ENCODE data around the gene FPR1. TPM values are rescaled to one million over a fixed set of nuclear protein-coding genes. Genes with fewer than 3 reads are reported as not detected.

FPR1 gene
- total RNA-seq, 6 experiments from 2014 or later, result 1.1 to 9.0 (median 5.2) TPM

- no peaks in the 10 kb centered on the region for H3K36me3 ChIP-seq
- TF ChIP-seq POLR2A (IDR thresholded peaks at IDR 0.05) (no peak), CTCF (IDR thresholded peaks at IDR 0.05) (no peak)
- H3K27ac ChIP-seq, result no peak overlapping the region
- intact Hi-C loops (cut with DNase I), result no loop called here
- H3K9me3 ChIP-seq, result no peaks in the 10 kb centered on the region
- no peaks in the 10 kb centered on the region for H3K4me1 ChIP-seq
- whole genome bisulfite sequencing (ENCODE audit: insufficient coverage, low coverage, low lambda C conversion rate, missing lambda C conversion rate), result no CpG with 5 or more reads among the region's 1 CpG
- DNase-seq (no peak), ATAC-seq (no peak)
- no peak overlapping the region for H3K4me3 ChIP-seq
- H3K27me3 ChIP-seq, result no peaks in the 10 kb centered on the region
These were observed 40.0 kb downstream of the FPR1 start for GRCh38 chr19:51711702-51712101.

- ATAC-seq (no peak), DNase-seq (no peak)
- intact Hi-C loops (cut with DNase I), result no loop called here
- H3K27me3 ChIP-seq, result no peaks in the 10 kb centered on the region
- TF ChIP-seq POLR2A (IDR thresholded peaks at IDR 0.05), result no peak
- TF ChIP-seq CTCF (IDR thresholded peaks at IDR 0.05), result no peak
- no peak overlapping the region for H3K4me3 ChIP-seq
- WGBS (ENCODE audit: insufficient coverage, low coverage, low lambda C conversion rate, missing lambda C conversion rate), result 56% methylated on average over 2 of the region's 2 CpGs
- no peaks in the 10 kb centered on the region for H3K4me1 ChIP-seq
- H3K9me3 ChIP-seq, result no peaks in the 10 kb centered on the region
- no peaks in the 10 kb centered on the region for H3K36me3 ChIP-seq
- H3K27ac ChIP-seq, result no peak overlapping the region
These were observed 41.5 kb downstream of the FPR1 start for GRCh38 chr19:51710163-51710562.

GRCh38 chr19:51709575-51709974 is 42.1 kb downstream of the FPR1 start:
- intact Hi-C loops (cut with DNase I), result no loop called here
- no peak for TF ChIP-seq CTCF (IDR thresholded peaks at IDR 0.05)
- TF ChIP-seq POLR2A (IDR thresholded peaks at IDR 0.05), result no peak
- no peak for ATAC-seq
- Histone ChIP-seq H3K36me3 (no peaks in the 10 kb centered on the region), H3K27me3 (no peaks in the 10 kb centered on the region), H3K4me1 (no peaks in the 10 kb centered on the region), H3K9me3 (no peaks in the 10 kb centered on the region), H3K4me3 (no peak overlapping the region), H3K27ac (no peak overlapping the region)
- no peak for DNase-seq
- WGBS (ENCODE audit: insufficient coverage, low coverage, low lambda C conversion rate, missing lambda C conversion rate), result 60% methylated on average over 6 of the region's 6 CpGs

- H3K4me1 ChIP-seq, result no peaks in the 10 kb centered on the region
- H3K27ac ChIP-seq, result no peak overlapping the region
- no peak for ATAC-seq
- no peaks in the 10 kb centered on the region for H3K36me3 ChIP-seq
- peak in 1 of 3 donors; percentile 14 for DNase-seq
- H3K9me3 ChIP-seq, result no peaks in the 10 kb centered on the region
- H3K4me3 ChIP-seq, result no peak overlapping the region
- no peak for TF ChIP-seq POLR2A (IDR thresholded peaks at IDR 0.05)
- TF ChIP-seq CTCF (IDR thresholded peaks at IDR 0.05), result no peak
- 68% methylated on average over 3 of the region's 4 CpGs for whole genome bisulfite sequencing (ENCODE audit: insufficient coverage, low coverage, low lambda C conversion rate, missing lambda C conversion rate)
- H3K27me3 ChIP-seq, result no peaks in the 10 kb centered on the region
- intact Hi-C loops (cut with DNase I), result no loop called here
These were observed 42.9 kb downstream of the FPR1 start for GRCh38 chr19:51708811-51709210.

GRCh38 chr19:51706885-51707284 is 44.8 kb downstream of the FPR1 start:
- Histone ChIP-seq H3K27ac (no peak overlapping the region), H3K36me3 (no peaks in the 10 kb centered on the region), H3K4me3 (no peak overlapping the region), H3K4me1 (no peaks in the 10 kb centered on the region), H3K9me3 (no peaks in the 10 kb centered on the region), H3K27me3 (no peaks in the 10 kb centered on the region)
- TF ChIP-seq CTCF (IDR thresholded peaks at IDR 0.05), result no peak
- no peak for TF ChIP-seq POLR2A (IDR thresholded peaks at IDR 0.05)
- intact Hi-C loops (cut with DNase I), result no loop called here
- DNase-seq, result no peak
- ATAC-seq, result no peak
- 71% methylated on average over 1 of the region's 3 CpGs for WGBS (ENCODE audit: insufficient coverage, low coverage, low lambda C conversion rate, missing lambda C conversion rate)
